Measurements from ENCODE around the gene BORCS5. TPM values are rescaled to one million over a fixed set of nuclear protein-coding genes. Genes with fewer than 3 reads are reported as not detected.

Gene BORCS5
- polyA plus RNA-seq, 2 of the 4 experiments (the other 2 are of a cell fraction) = 5.1 to 10.2 TPM

DNA sequence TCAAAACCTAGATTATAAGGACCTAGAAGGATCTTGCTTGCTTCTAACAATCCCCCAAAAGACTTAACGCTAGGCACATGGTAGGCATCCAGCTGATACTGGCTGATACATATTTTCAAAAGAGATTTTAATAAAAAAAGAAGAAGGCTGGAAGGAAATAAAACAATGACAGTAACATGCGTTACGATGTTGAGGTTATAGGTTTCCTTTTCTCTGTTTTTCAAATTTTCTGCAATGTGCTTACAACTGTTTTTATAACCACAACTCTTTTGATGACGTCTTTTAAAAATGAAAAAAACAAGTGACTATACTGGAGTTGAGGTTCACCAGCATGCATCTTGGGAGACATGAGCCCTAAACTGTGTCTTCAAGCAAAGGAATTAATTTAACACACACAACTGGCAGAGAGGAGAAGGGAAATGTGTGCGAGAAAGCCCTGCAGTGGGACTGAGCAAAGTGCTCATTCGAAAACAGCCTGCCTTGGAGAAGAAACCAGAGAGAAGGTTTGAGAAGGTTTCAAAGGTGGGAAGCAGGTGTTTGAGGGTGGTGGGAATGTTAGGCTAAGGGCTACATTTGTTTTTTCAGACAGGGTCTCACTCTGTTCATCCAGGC is 125.4 kb downstream of the BORCS5 start:
- ATAC-seq = no peak
- Histone ChIP-seq H3K4me2 (no peak overlapping the region), H3K4me3 (no peak overlapping the region), H3K4me1 (0 out of 3 replicates have a peak, but pooled peaks cover 5% of the 10 kb centered on the region), H3K9me3 (no peaks in the 10 kb centered on the region), H3K27ac (no peak overlapping the region)
- DNase-seq (ENCODE audit: low read depth in 1 of 2, low spot score in 1 of 2) = no peak
- CTCF ChIA-PET = interaction anchor here (2.1 kb wide), 1 partner anchor 105 kb away, joined by 6 read pairs; no protein-coding TSS in a partner anchor
- WGBS (ENCODE audit: missing lambda C conversion rate) = 92% methylated on average over 6 of the region's 6 CpGs
- POLR2A ChIA-PET = no interaction called here
- FAIRE-seq = no peak
- no peak for TF ChIP-seq CBX8 (IDR thresholded peaks at IDR 0.05)
- TF ChIP-seq HOXB5 (CRISPR knock-in tag; IDR thresholded peaks at IDR 0.05) = no peak
- TF ChIP-seq, protein P1, sequence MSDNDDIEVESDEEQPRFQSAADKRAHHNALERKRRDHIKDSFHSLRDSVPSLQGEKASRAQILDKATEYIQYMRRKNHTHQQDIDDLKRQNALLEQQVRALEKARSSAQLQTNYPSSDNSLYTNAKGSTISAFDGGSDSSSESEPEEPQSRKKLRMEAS (IDR thresholded peaks at IDR 0.05) = no peak
- TF ChIP-seq, protein P2, sequence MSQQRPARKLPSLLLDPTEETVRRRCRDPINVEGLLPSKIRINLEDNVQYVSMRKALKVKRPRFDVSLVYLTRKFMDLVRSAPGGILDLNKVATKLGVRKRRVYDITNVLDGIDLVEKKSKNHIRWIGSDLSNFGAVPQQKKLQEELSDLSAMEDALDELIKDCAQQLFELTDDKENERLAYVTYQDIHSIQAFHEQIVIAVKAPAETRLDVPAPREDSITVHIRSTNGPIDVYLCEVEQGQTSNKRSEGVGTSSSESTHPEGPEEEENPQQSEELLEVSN (IDR thresholded peaks at IDR 0.05; ENCODE audit: borderline replicate concordance, low read depth) = no peak
- TF ChIP-seq MAZ (IDR thresholded peaks at IDR 0.05; ENCODE audit: borderline replicate concordance, low read depth, low read length) = no peak
- no peak for TF ChIP-seq KDM5A (IDR thresholded peaks at IDR 0.05)
- TF ChIP-seq CEBPB (IDR thresholded peaks at IDR 0.05) = no peak
- TF ChIP-seq MAFK (IDR thresholded peaks at IDR 0.05; ENCODE audit: partially characterized antibody) = no peak
- TF ChIP-seq HES2 (IDR thresholded peaks at IDR 0.05) = no peak
- no peak for TF ChIP-seq POLR2A (IDR thresholded peaks at IDR 0.05; ENCODE audit: low read length)
- TF ChIP-seq, protein P3, sequence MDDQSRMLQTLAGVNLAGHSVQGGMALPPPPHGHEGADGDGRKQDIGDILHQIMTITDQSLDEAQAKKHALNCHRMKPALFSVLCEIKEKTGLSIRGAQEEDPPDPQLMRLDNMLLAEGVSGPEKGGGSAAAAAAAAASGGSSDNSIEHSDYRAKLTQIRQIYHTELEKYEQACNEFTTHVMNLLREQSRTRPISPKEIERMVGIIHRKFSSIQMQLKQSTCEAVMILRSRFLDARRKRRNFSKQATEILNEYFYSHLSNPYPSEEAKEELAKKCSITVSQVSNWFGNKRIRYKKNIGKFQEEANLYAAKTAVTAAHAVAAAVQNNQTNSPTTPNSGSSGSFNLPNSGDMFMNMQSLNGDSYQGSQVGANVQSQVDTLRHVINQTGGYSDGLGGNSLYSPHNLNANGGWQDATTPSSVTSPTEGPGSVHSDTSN (IDR thresholded peaks at IDR 0.05) = no peak
- TF ChIP-seq CHD4 (IDR thresholded peaks at IDR 0.05; ENCODE audit: borderline replicate concordance) = no peak
- TF ChIP-seq HMGXB4 (CRISPR knock-in tag; IDR thresholded peaks at IDR 0.05; ENCODE audit: borderline replicate concordance) = no peak
- no peak for TF ChIP-seq CHD2 (IDR thresholded peaks at IDR 0.05; ENCODE audit: low read length, partially characterized antibody)
- TF ChIP-seq GATA3 (IDR thresholded peaks at IDR 0.05; ENCODE audit: borderline replicate concordance) = no peak
- TF ChIP-seq CTCF (IDR thresholded peaks at IDR 0.05) = no peak

DNA sequence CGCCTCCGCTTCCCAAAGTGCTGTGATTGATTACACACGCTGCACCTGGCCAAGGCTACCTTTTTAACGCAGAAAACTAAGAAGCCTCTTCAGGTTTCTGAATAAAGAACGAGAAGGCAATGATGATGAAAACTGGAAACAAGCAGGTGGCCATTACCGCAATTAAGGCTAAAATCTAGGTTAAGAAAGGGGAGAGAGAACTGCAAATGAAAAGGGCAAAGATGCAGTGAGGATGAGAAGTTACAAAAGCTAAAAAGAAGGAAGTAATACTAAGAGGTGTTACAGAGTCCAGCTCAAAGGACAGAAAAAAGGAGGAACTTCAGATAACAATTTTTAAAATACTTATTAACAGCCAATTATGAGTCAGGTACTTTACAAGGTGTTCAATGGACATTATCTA is 126.1 kb downstream of the BORCS5 start:
- POLR2A ChIA-PET = no interaction called here
- TF ChIP-seq BHLHE40 (IDR thresholded peaks at IDR 0.05; ENCODE audit: low read depth, low read length) (no peak), NFE2L2 (conservative IDR thresholded peaks at IDR 0.05; ENCODE audit: low read length) (no peak), ZNF302 (CRISPR knock-in tag; IDR thresholded peaks at IDR 0.05) (no peak), JUN (IDR thresholded peaks at IDR 0.05) (no peak), ESRRA (IDR thresholded peaks at IDR 0.05; ENCODE audit: borderline replicate concordance, low read length) (no peak), FOSB (CRISPR knock-in tag; IDR thresholded peaks at IDR 0.05) (no peak), HOXA7 (CRISPR knock-in tag; IDR thresholded peaks at IDR 0.05) (no peak), EHF (CRISPR knock-in tag; IDR thresholded peaks at IDR 0.05) (no peak), GATA3 (IDR thresholded peaks at IDR 0.05; ENCODE audit: borderline replicate concordance) (no peak), BCL3 (IDR thresholded peaks at IDR 0.05) (no peak), TP53 (CRISPR knock-in tag; IDR thresholded peaks at IDR 0.05) (no peak), RARB (CRISPR knock-in tag; IDR thresholded peaks at IDR 0.05) (no peak), RNF2 (IDR thresholded peaks at IDR 0.05; ENCODE audit: borderline replicate concordance, low read depth) (no peak), HEYL (CRISPR knock-in tag; IDR thresholded peaks at IDR 0.05) (no peak), ZC3H11A (IDR thresholded peaks at IDR 0.05) (no peak), RCOR1 (IDR thresholded peaks at IDR 0.05; ENCODE audit: low read depth, low read length) (no peak), FOSL2 (IDR thresholded peaks at IDR 0.05) (no peak), FOSL2 (CRISPR knock-in tag; IDR thresholded peaks at IDR 0.05) (no peak)
- TF ChIP-seq, protein P2 (IDR thresholded peaks at IDR 0.05; ENCODE audit: borderline replicate concordance, low read depth) = no peak
- Histone ChIP-seq H3K9me3 (no peaks in the 10 kb centered on the region), H3K4me2 (no peak overlapping the region), H3K4me3 (no peak overlapping the region), H3K4me1 (peaks cover 5% of the 10 kb centered on the region; the same call in 1 of the 3 replicates), H3K27ac (no peak overlapping the region)
- WGBS (ENCODE audit: missing lambda C conversion rate) = 91% methylated on average over 6 of the region's 6 CpGs
- ATAC-seq (no peak), FAIRE-seq (no peak), DNase-seq (ENCODE audit: low read depth in 1 of 2, low spot score in 1 of 2) (no peak)
- CTCF ChIA-PET = interaction anchor here (0.7 to 2.1 kb wide), 2 partner anchors 106 to 667 kb away, joined by 3 to 6 read pairs; no protein-coding TSS in a partner anchor
